ENCODE results near the gene POLN. TPM values are rescaled to one million over a fixed set of nuclear protein-coding genes. Genes with fewer than 3 reads are reported as not detected.
A peak's percentile ranks its signal among the peaks of the same experiment; 100 is the strongest.

The POLN gene
- total RNA-seq, 4 donors from 2014 or later, result 0.91 to 8.0 (median 1.2) TPM

DNA sequence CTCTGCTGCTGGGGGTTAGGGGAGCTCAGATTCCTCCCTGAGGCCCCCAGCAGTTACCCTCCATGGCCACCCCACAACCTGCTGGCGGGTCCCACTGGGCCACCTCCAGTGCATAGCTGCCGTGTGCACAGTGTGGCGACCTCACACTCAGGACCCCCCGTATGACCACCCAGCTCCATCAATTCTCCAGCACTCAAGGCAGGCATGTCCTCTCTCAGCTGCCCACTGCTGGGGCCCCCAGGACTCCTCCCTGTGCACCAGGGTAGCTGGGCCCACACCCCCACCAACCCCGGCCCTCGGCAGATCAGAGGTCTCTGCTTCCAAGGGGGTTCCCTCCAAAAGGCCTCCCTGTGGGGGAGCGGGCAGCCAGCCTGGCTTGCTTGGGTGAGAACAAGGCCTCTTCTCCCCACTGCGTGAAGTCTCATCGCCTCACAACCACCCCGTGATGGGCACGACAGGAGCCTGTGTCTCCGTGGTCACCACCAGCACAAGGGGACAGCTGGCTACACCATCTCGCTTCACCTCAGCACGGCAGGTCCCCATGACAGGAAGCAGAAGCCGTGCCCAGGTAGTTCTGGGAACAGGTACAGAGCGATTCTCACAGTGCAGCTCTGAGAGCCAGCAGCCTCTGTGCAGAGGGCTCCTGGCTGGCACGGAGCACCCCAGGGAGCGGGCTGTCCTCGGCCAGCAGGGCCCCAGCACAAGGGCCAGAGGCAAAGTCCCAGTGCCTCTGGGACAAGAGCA is 4.6 kb upstream of the POLN start:
- WGBS, result 91% methylated on average over 11 of the region's 19 CpGs
- TF ChIP-seq, protein P1, sequence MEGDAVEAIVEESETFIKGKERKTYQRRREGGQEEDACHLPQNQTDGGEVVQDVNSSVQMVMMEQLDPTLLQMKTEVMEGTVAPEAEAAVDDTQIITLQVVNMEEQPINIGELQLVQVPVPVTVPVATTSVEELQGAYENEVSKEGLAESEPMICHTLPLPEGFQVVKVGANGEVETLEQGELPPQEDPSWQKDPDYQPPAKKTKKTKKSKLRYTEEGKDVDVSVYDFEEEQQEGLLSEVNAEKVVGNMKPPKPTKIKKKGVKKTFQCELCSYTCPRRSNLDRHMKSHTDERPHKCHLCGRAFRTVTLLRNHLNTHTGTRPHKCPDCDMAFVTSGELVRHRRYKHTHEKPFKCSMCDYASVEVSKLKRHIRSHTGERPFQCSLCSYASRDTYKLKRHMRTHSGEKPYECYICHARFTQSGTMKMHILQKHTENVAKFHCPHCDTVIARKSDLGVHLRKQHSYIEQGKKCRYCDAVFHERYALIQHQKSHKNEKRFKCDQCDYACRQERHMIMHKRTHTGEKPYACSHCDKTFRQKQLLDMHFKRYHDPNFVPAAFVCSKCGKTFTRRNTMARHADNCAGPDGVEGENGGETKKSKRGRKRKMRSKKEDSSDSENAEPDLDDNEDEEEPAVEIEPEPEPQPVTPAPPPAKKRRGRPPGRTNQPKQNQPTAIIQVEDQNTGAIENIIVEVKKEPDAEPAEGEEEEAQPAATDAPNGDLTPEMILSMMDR (IDR thresholded peaks at IDR 0.05), result no peak
- TF ChIP-seq EP300 (IDR thresholded peaks at IDR 0.05) (no peak), POLR2AphosphoS5 (IDR thresholded peaks at IDR 0.05) (no peak), POLR2A (IDR thresholded peaks at IDR 0.05) (no peak)
- H3K9me3 ChIP-seq, result no peaks in the 10 kb centered on the region
- H3K27me3 ChIP-seq, result no peaks in the 10 kb centered on the region
- peaks cover 14% of the 10 kb centered on the region for H3K4me1 ChIP-seq
- no peak overlapping the region for H3K4me3 ChIP-seq
- no peak overlapping the region for H3K27ac ChIP-seq
- DNase-seq (ENCODE audit: low spot score in 2 of 2), result peak in 1 of 2 donors; percentile 71
- H3K36me3 ChIP-seq, result peaks cover 43% of the 10 kb centered on the region

DNA sequence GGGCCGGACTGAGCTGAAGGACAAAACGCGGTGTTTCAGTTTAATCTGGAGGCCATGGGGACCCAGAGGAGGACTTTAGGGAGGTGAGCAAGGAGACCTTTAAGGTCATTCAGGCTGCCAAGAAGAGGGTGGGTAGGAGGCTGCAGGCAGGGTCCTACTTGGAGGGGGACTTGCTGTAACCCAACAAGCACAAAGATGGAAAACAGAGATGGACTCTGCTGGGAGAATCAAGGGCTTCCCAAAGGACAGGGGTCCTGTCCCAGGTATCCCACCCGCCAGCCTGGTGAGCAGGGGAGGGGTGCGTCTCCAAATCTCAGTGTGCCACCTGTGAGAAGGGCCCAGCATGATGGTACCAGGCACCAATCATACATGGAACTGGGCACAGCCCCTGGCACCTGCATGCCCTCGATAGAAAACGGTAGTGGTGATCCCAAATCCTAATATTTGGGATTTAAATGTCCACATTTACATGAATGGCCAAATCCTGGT is 3.9 kb upstream of the POLN start:
- Histone ChIP-seq H3K9me3 (no peaks in the 10 kb centered on the region), H3K27ac (no peak overlapping the region), H3K27me3 (no peaks in the 10 kb centered on the region), H3K4me3 (no peak overlapping the region), H3K36me3 (peaks cover 36% of the 10 kb centered on the region), H3K4me1 (peaks cover 20% of the 10 kb centered on the region)
- TF ChIP-seq, protein P1 (IDR thresholded peaks at IDR 0.05), result no peak
- TF ChIP-seq POLR2AphosphoS5 (IDR thresholded peaks at IDR 0.05) (no peak), POLR2A (IDR thresholded peaks at IDR 0.05) (no peak), EP300 (IDR thresholded peaks at IDR 0.05) (no peak)
- DNase-seq (ENCODE audit: low spot score in 2 of 2), result peak in 1 of 2 donors; percentile 58
- WGBS, result 79% methylated on average over 7 of the region's 7 CpGs

DNA sequence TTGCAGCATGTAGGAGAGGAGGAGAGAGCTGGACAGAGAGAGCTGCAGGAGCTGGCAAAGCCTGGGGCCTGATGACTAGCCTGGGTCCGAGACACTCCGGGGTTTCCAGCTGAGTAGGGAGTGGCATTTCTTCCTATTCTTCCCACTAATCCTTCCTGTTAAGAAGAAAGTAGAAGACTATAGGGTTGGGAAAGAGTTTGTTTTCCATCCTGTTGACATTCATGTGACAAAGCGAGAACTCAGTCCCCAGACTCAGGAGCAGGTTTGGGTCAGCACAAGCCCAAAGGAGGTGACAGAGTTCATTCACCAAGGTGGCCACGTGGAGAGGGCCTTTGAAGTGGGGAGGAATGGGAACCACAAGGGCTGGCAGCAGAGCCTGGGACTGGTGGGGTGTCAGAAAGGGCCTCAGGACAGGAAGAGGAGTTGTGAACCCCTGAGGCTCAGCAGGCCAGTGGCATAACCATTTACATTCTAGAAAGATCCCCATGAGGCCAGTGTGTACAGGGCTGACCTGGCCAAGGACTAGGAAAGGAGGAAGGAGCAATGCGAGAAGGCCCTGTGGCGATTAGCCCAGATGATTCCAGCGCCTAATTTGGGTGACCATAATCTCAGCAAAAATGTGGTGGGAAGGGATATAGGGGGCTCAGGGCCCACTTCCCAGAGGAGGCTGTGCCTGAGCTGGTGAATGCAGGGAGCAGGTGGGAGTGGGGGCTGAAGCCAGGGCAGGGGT is 3.3 kb upstream of the POLN start:
- WGBS, result 54% methylated on average over 7 of the region's 7 CpGs
- Histone ChIP-seq H3K4me3 (no peak overlapping the region), H3K4me1 (peaks cover 26% of the 10 kb centered on the region), H3K36me3 (peaks cover 30% of the 10 kb centered on the region), H3K27ac (peak overlapping the region; percentile 3), H3K9me3 (no peaks in the 10 kb centered on the region), H3K27me3 (no peaks in the 10 kb centered on the region)
- TF ChIP-seq EP300 (IDR thresholded peaks at IDR 0.05), result no peak
- TF ChIP-seq POLR2A (IDR thresholded peaks at IDR 0.05), result no peak
- no peak for TF ChIP-seq POLR2AphosphoS5 (IDR thresholded peaks at IDR 0.05)
- TF ChIP-seq, protein P1 (IDR thresholded peaks at IDR 0.05), result no peak
- DNase-seq (ENCODE audit: low spot score in 2 of 2), result peak in 1 of 2 donors; percentile 77

DNA sequence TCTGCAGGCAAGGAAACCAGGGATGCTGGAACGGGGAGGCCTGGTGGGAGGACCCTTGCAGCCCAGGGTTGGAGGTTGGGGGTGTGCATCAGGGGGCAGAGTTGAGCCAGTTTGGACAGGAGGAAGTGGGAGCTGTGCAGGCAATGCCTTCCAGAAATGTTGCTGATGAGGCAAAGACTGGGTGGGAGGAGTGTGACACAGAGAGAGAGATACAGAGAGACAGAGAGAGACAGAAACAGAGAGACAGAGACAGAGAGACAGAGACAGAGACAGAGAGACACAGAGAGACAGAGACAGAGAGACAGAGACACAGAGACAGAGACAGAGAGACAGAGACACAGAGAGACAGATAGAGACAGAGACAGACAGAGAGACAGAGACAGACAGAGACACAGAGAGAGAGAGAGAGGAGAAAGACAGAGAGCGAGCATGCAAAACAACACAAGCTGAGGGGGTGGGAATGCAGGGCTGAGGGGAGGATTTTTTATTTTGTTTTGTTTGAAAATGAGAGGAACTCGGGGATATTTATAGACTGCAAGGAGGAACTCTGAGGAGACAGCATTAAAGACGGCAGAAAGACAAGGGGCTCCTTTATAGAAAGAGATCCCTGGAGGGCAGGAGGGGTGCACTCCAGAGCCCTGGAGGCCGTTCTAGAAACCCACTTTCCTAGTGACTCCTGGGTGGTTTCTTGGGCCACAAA is 1.9 kb upstream of the POLN start:
- peak; percentile 75 to 81 for DNase-seq (ENCODE audit: low spot score in 2 of 2)
- no peaks in the 10 kb centered on the region for H3K27me3 ChIP-seq
- H3K4me1 ChIP-seq, result peaks cover 40% of the 10 kb centered on the region
- H3K9me3 ChIP-seq, result no peaks in the 10 kb centered on the region
- H3K27ac ChIP-seq, result no peak overlapping the region
- WGBS, result 40% methylated on average over 5 of the region's 5 CpGs
- H3K36me3 ChIP-seq, result peaks cover 16% of the 10 kb centered on the region
- no peak overlapping the region for H3K4me3 ChIP-seq
- TF ChIP-seq POLR2AphosphoS5 (IDR thresholded peaks at IDR 0.05), result no peak
- peak in 1 of 2 donors; percentile 22 for TF ChIP-seq POLR2A (IDR thresholded peaks at IDR 0.05)
- TF ChIP-seq, protein P1 (IDR thresholded peaks at IDR 0.05), result peak in 1 of 2 donors; percentile 8
- no peak for TF ChIP-seq EP300 (IDR thresholded peaks at IDR 0.05)
